Activated naive CD4-positive, alpha-beta T cell treated with anti-CD3 and anti-CD28 coated beads, Interleukin-2, amount 10 ng/mL, durations not matched to agents 5 hours and 36 hours (primary cell): ENCODE results near the gene FADS2. TPM values are rescaled to one million over a fixed set of nuclear protein-coding genes. Genes with fewer than 3 reads are reported as not detected.

Experiments
- microRNA-seq: library from miRNA; unstranded; fragments of <30 nt; microRNA quantifications from one replicate; pipeline ENCODE4 v1.2.0, GENCODE V29; 2022; ENCODE audit warnings: borderline microRNAs expressed, borderline replicate concordance
- total RNA-seq, 2 experiments: library from RNA; stranded (reverse); gene quantifications; one replicate each; pipeline ENCODE4 v1.2.3, GENCODE V29; 2021

FADS2 gene
- total RNA-seq = 100 to 1,000 TPM; 250 to 266 TPM

DNA sequence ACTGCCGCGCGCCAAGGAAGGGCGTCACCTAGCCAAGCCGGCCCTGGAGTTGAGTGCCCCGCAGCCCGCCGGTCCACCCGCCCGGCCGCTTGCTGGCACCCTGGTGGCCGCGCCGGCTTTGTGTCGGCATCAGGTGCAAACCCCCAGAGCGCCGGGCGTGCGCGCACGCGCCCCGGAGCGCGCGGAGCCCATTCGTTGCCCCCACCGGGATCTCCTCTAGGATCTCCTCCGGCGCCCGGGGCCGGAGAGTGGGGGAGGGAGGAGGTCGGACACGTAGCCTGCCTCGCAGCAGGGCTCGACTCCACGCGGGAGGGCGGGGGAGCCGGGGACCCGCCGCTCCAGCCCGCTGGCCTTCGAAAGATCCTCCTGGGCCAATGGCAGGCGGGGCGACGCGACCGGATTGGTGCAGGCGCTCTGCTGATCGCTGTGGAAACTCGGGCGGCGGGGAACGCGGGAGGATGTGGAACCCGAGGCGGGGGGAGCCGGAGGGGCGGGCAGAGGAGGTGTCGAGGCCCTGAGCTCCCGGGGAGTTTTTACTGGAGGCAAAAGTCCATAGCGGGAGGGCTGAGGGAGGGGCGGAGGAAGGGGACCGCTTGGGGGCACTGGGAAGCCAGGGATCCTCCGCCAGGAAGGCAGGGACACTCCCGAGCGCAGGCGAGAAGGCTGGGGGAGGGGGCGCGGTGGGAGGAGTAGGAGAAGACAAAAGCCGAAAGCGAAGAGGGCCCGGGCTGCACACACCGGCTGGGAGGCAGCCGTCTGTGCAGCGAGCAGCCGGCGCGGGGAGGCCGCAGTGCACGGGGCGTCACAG is at the start of gene FADS2:
FADS2 (plus strand) TSS at position 730 of the 808 bp plus-strand sequence. CDS start 91 bp downstream, outside the sequence.

DNA sequence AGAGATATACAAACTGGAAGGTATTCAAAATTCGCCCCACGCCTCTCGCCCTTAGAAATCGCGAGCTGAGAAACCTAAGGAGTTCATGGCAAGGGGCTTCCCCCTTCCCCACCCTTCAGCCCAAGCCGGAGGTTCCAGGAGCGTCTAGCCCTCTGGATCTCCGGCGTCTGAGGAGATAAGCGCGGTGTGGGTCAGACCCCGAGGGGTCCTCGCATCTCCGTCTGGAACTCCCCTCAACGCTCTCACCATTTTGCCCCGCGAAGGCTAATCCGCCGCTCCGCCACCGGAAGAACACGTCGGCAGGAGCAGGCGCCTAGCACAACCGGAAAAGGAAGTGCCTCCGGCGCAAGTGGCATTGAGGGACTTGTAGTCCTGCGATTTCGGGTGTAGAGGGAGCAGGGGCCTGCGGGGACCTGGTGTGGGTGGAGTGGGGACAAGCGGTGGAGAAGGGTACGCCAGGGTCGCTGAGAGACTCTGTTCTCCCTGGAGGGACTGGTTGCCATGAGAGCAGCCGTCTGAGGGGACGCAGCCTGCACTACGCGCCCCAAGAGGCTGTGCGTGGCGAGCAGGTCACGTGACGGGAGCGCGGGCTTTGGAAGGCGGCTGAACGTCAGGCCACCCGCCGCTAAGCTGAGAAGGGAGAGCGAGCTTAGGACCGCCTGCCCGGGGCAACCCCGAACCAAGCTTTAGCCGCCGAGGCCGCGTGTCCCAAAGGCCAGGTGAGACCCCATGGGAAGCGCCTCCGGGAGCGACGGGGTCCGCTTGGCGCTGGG is 35.6 kb upstream of the FADS2 start, which contains the start of the genes FEN1 and TMEM258:
FEN1 (plus strand) TSS at position 602 of the 773 bp plus-strand sequence. CDS start 2,451 bp downstream, outside the sequence.
TMEM258 (minus strand) TSS at position 290 of the 773 bp plus-strand sequence; CDS start at position 249, 41 bp downstream.

DNA sequence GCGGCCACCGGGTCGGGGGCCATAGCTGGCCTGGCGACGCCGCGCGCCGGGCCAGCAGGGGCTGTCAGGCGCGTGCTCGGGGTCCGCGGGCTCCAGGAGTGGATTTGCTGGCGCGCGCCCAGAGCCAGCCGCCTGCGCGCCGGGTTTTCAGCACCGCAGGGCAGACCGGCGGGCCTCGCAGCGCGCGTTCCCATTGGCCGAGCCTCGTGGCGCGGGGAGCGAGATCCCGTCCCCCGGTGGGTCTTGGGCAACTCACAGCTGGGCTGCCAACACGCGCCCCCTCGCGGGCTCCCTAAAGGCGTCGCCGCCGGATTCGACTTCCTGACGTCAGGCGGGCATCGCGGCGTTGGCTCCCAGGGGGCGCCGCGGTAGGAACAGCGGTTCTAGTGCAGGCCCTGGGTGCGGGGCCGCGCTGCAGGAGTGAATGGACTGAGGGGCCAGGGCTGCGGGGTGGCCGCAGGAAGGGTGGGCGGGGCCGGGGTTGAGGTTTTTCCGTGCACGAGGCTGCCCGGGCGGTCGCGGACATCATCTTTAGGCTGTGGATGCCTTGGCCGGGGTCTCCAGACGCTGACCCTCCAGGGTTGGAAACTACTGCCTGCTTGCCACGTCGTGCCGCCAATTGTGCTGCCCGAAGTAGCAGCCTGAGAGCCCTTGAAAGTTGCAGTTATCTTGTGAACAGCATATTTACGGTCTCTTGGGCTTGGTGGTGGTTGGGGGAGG is 11.2 kb upstream of the FADS2 start, which contains the start of gene FADS1:
FADS1 (minus strand) TSS at position 268 of the 720 bp plus-strand sequence; CDS start at position 194, 74 bp downstream.

DNA sequence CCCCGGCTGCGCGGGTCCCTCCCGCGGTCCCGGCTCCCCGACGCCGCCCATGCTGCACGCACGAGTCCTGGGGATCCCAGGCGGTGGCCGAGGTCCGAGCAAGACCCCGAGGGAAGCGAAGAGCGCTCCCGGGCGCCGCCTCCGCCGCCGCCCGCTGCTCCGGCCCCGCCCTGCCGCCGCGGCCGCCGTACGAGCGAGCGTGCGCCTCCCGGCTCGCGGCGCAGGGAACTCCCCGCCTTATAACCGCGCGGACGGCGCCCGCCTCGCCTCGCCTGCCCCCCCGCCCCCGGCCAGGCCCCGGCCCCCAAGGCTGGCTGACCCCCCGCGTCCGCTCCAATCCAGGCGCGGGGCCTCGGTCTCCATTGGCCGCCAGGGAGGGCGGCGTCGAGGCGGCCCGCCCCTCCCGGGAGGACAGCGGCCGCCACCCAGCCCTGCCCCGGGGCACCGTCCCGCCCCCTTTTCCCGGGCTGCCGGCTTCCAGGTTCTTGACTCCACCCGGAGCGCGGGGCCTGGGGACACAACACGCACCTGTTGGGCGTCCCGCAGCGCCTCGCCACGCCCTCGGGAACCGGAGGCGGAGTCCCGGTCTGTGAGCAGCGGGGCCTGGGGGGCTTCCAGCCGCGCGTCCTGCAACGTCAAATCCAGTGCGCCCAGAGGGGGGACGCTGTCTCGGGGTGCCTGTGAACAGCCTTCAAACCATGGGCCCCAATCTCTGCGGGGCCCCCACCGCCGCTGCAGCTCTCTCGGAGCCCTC is 63.4 kb downstream of the FADS2 start, which contains the start of gene FADS3:
FADS3 (minus strand) TSS at position 215 of the 754 bp plus-strand sequence; CDS start at position 51, 164 bp downstream.

Small RNA genes within 50 kb of the gene (microRNA-seq; reads per million reads assigned to microRNA genes)
- gene MIR6746 = not detected

Other genes starting within 250 kb of the FADS2 start
- not detected for gene SYT7, start 247.2 kb upstream of the FADS2 start, total RNA-seq
- gene DAGLA, start 147.9 kb upstream of the FADS2 start, total RNA-seq = under 1 TPM; 0.30 to 0.36 TPM
- gene MYRF, start 75.7 kb upstream of the FADS2 start, total RNA-seq = 1 to 10 TPM; 1.4 to 1.9 TPM
- 100 to 1,000 TPM; 164 to 166 TPM for gene TMEM258, start 35.7 kb upstream of the FADS2 start, total RNA-seq
- gene FEN1, start 35.4 kb upstream of the FADS2 start, total RNA-seq = 10 to 100 TPM; 74.9 to 77.2 TPM
- gene FADS1, start 11.3 kb upstream of the FADS2 start, total RNA-seq = 10 to 100 TPM; 73.7 to 73.8 TPM
- gene FADS3, start 63.2 kb downstream of the FADS2 start, total RNA-seq = 1 to 10 TPM; 4.6 to 5.4 TPM
- gene RAB3IL1, start 89.3 kb downstream of the FADS2 start, total RNA-seq = not detected
- gene BEST1, start 122.1 kb downstream of the FADS2 start, total RNA-seq = under 1 TPM; 0.10 to 0.17 TPM
- gene FTH1, start 139.3 kb downstream of the FADS2 start, total RNA-seq = 100 to 1,000 TPM; 887 to 889 TPM